HG02642 (cell line): ENCODE data around the gene CYP4A11.
"Not testable (repeated sequence)": the region's sequence is repeated elsewhere in the genome, so short reads cannot be mapped to it uniquely, and the experiment has no call there.

Experiments
- ATAC-seq: cut with Tn5 transposase; IDR thresholded peaks from one replicate; pipeline ENCODE4 v1.9.1; 2021; ENCODE audit warnings: mild to moderate bottlenecking; ENCODE audit not compliant: unreplicated experiment, poor library complexity

CYP4A11 gene

GRCh38 chr1:46941135-46941694, at the start of gene CYP4A11:
Gene CYP4A11, minus strand, starts transcription at chr1:46941476. Its CDS starts 43 bp downstream, at chr1:46941433.
- no peak for ATAC-seq

DNA sequence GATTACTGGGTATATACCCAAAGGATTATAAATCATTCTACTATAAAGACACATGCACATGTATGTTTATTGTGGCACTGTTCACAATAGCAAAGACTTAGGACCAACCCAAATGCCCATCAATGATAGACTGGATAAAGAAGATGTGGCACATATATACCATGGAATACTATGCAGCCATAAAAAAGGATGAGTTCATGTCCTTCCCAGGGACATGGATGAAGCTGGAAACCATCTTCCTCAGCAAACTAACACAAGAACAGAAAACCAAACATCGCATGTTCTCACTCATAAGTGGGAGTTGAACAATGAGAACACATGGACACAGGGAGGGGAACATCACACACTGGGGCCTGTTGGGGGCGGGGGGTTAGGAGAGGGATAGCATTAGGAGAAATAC, 49.3 kb upstream of the CYP4A11 start:
- ATAC-seq, result not testable (repeated sequence)

GRCh38 chr1:46983830-46984586, 42.7 kb upstream of the CYP4A11 start:
- no peak for ATAC-seq

DNA sequence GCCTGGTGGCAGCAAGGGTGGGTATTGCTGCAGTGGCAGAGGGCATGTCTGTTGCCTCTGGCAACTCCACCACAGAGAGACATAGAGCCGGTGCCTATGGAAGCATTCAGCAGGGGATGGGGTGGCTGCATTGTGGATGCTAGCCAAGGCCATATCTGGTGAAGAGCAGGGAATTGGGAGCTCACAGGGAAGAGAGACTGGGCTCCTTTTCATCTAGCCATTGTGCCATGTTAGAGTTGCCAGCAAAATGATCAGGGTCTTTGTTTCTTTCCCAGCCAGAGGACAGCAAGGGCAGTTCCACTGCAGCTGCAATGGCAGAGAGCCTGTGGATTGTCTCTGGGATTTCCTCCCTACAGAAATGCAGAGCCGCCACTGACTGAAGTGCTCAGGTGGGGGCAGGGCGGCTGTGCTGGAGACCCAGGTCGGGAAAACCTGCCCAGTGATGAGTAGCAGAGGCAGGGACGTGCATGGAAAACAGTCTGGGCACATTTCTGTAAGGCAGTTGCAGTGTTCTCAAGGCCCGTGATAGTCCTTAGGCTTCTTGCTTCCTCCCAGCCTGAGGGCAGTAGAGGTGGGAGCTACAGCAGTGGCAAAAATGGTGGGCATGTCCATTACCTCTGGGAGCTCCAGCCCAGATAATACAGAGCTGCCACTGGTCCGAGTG, 42.0 kb upstream of the CYP4A11 start:
- ATAC-seq, result no peak

DNA sequence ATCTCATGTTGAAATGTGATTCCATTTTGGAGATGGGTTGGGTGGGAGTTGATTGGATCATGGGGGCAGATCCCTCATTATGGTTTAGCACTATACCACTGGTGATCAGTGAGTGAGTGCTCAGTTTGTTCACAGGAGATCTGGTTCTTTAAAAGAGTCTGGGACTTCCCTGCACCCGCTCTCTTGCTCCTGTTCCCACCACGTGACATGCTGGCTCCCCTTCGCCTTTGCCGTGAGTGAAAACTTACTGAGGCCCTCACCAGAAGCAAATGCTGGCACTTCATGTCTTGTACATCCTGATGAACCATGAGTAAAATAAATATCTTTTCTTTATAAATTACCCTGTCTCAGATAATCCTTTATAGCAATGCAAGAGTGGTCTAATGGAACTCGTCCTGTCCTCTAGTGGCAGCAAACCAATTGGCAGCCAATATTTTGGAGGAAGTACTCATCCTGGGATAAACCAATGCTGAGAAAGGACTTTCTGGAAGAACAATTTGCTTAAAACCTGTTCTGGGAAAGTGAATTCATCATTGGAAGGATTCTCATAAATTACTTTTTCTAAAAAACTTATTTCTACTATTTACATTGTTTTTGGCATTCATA, 27.8 kb upstream of the CYP4A11 start:
- ATAC-seq, result no peak

GRCh38 chr1:46962272-46962671, 21.0 kb upstream of the CYP4A11 start:
- not testable (repeated sequence) for ATAC-seq

DNA sequence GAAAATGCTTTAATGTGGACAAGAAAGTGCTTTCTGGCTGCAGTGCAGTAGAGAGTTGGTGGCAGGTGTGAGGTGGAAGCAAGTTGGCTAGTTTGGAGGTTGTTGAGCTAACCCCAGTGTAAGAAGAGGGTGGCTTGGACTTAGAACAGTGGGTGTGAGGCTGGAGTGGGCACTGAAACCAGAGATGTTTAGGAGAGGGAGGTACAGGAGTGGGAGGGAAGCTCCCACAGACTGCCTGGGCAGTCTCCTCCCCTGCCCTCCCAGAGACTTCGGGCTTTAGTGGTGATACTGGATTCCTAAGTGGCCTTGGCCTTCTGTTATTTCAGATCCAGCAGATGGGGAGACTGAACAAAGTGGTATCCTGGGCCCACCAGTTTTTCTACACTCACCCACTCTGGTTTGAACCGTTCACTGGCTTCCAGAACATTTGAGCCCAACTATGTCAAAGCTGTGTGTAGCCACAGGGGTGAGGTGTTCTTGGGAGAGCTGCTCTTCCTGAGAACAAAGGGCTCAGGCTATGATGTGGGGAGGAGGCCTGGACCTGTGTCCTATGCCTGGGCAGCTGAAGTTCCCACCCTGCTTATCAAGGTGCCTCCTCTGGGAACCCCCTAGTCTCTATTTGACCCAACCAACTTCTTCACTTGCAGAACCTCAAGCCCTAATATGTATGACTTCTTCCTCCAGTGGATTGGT, 19.9 kb upstream of the CYP4A11 start:
- no peak for ATAC-seq

DNA sequence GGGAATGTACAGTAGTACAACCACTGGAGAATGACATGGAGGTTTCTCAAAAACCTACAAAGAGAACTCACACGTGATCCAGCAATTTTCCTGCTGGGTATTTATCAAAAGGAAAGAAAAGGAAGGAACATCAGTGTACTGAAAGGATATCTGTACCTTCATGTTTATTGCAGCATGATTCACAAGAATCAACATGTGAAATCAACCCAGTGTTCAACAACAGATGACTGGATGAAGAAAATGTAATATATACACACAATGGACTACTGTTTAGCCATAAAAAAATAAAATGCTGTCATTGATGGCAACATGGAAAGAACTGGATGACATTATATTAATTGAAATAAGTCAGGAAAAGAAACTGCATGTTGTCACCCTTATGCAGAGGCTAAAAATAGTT, 19.0 kb upstream of the CYP4A11 start:
- ATAC-seq, result no peak

DNA sequence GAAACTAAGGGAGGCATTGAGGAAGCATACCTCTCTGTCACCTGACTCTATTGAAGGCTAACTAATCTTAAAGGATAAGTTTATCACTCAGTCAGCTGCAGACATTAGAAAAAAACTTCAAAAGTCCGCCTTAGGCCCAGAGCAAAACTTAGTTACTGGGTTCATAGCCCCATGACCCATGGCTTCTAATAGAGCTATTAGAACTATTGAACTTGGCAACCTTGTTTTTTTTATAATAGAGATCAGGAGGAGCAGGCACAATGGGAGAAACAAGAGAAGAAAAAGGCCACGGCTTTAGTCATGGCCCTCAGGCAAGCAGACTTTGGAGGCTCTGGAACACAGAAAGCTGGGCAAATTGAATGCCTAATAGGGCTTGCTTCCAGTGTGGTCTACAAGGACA, 13.8 kb upstream of the CYP4A11 start:
- ATAC-seq, result not testable (repeated sequence)

DNA sequence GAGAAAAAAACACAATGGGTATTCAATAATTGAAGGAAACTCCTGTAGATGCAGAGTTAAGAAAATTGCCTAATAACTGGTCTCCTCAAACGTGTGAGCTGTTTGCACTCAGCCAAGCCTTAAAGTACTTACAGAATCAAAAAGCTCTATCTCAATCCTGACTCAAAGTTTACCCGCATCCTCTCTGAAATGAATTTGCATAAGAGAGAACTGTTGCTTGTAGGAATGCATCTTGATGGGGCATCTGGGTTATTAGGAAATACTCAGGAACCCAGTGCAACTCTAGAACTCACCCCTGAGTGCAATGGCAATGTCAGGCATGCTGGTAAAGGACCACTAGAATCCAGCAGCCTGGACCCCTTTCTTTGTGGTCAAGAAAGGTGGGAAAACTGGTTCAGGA, 12.6 kb upstream of the CYP4A11 start:
- not testable (repeated sequence) for ATAC-seq

- not testable (repeated sequence) for ATAC-seq
These were observed 8.1 kb upstream of the CYP4A11 start for GRCh38 chr1:46949417-46949666.

DNA sequence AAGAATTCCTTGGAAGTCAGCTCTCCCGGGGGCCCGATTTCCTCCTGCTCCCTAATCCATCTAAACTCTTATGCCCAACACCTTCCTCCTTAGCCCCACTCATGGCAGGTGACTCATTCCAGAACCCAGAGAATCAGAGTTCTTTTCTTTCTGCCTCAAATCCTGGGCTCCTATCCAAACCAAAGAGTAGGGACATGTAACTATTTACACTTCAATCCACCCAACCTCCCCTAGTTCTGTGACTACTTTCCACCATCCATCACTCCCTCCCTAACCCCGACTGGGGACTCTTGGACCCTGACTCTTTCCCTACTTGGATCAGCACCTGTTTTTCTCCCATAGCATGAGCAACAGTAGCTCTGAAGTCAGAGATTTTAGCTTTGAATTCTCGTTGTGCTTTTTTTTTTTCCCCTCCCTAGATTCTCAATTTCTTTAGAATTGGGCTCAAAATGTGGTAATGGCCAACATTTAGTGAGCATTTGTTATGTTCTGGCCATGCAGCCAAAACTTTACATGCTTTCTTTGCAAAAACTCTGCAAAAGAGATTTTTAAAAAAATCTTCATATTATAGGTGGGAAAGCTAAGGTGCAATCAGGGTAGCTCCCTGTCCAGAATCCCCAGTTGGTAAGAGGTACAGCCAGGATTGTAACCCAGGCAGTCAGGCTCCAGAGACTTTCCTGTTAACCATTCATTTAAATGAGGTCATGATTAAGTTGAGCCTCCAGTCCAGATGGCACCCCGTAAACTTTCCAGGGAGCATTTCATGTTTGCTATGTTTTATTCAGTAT, 7.5 kb upstream of the CYP4A11 start:
- ATAC-seq, result no peak

DNA sequence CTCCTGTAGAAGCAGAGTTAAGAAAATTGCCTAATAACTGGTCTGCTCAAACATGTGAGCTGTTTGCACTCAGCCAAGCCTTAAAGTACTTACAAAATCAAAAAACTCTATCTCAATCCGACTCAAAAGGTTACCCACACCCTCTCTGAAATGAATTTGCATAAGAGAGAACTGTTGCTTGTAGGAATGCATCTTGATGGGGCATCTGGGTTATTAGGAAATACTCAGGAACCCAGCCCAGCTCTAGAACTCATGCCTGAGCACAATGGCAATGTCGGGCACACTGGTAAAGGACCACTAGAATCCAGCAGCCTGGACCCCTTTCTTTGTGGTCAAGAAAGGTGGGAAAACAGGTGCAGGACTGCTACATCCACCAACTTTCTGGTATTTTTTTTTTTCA, 6.4 kb upstream of the CYP4A11 start:
- not testable (repeated sequence) for ATAC-seq

GRCh38 chr1:46942086-46942485, 810 bp upstream of the CYP4A11 start:
- ATAC-seq, result no peak

- no peak for ATAC-seq
These were observed 969 bp downstream of the CYP4A11 start for GRCh38 chr1:46940307-46940706.

DNA sequence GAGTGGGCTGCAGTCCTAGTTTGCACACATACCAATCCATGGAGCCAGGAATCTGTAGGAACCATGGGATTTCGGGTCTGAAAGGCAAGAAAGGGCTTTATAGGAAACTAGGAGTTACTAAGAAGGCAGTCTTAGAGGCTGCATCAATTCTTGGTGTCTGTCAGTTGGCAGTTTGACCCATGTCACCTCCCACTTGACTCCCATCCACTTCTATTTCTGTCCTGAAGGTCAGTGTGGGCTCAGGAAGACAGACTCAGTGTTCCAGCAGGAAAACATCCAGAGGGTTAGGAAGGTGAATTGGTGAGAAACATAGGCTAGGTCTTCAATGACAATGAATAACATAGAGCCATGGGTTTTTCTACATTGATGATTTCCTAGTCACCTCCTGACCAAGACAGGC, 4.0 kb downstream of the CYP4A11 start:
- ATAC-seq, result no peak

DNA sequence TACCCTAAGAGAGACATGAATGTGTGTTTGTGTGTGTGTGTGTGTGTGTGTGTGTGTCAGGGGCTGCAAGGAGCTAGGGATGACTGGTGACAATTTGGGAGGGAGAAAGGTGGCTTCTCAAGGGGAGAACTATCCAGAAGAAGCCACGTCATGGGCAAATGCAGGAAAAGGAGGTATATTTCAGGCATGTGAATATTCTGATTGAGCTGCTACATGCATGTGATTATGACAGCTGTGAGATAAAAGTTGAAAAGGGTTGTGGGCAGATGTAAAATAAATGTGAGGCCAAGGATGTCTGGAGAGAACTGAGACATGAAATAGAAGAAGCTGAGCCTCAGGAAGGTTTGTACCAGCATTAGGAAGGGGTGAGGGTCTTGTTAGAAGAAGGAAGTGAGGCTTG, 4.5 kb downstream of the CYP4A11 start:
- no peak for ATAC-seq

- ATAC-seq, result not testable (repeated sequence)
These were observed 6.4 kb downstream of the CYP4A11 start for GRCh38 chr1:46934852-46935251.

GRCh38 chr1:46932020-46932419, 9.3 kb downstream of the CYP4A11 start:
- ATAC-seq, result not testable (repeated sequence)

DNA sequence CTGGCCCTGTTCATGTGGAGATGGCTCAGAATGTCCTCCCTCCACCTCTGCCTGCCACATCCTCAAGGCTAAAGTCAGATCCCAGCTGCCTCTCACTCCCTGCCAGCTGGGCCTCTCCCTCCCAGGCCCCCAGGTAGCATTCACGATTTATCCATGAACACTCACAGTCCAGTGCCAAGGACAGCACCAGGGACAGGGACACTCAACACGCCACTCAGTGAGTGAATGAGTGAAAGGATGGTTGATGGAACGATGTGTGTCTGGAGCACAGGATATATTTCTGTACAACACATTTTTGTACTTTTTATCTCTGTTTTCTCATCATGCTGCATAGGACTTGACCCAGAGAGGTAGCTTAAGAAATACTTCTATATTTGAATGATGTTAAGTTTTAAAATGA, 10.1 kb downstream of the CYP4A11 start:
- ATAC-seq, result no peak
